Measurements from ENCODE around the gene THRSP.
A peak's percentile ranks its signal among the peaks of the same experiment; 100 is the strongest.

Gene THRSP

DNA sequence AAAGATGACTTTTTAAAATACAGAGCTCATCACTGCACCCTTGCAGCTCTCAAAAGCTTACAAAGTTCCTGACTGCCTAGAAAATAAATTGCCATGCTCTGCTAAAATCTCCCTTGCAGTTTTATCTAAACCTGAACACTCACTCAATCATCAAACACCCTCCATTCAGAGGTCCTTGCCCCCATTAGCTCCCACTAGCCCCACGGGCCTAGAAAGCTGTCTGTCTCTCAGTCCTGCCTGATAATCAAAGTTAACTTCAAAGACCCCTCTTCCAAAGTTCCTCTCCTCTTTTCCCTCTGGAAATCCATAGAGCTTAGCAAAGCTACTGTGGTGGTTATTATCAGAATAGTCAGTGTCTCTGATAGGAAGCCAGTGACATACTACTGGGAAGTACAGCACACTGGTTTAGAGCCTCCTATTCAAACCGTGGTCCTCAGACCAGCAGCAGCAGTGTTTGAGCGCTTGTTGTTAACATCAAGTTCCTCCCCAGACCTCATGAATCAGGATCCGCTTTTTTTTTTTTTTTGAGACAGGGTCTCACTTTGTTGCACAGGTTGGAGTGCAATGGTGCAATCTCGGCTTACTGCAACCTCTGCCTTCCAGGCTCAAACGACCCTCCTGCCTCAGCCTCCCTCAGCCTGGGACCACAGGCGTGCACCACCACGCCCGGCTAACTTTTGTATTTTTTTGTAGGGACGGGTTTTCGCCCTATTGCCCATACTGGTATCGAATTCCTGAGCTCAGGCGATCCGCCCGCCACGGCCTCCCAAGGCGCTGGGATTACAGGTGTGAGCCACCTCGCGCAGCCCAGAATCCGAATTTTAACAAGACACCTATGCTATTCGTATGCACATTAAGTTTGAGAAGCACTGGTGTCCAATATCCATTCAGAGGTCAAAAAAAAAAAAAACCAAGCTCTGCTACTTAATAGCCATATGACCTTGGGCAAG is 14.8 kb downstream of the THRSP start:
- no peak for DNase-seq (ENCODE audit: low read depth)
- peak overlapping the region; percentile 93 for H3K4me3 ChIP-seq (ENCODE audit: control insufficient read depth, low read depth, low read length)
- TF ChIP-seq, protein P1, sequence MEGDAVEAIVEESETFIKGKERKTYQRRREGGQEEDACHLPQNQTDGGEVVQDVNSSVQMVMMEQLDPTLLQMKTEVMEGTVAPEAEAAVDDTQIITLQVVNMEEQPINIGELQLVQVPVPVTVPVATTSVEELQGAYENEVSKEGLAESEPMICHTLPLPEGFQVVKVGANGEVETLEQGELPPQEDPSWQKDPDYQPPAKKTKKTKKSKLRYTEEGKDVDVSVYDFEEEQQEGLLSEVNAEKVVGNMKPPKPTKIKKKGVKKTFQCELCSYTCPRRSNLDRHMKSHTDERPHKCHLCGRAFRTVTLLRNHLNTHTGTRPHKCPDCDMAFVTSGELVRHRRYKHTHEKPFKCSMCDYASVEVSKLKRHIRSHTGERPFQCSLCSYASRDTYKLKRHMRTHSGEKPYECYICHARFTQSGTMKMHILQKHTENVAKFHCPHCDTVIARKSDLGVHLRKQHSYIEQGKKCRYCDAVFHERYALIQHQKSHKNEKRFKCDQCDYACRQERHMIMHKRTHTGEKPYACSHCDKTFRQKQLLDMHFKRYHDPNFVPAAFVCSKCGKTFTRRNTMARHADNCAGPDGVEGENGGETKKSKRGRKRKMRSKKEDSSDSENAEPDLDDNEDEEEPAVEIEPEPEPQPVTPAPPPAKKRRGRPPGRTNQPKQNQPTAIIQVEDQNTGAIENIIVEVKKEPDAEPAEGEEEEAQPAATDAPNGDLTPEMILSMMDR (conservative IDR thresholded peaks at IDR 0.05; ENCODE audit: control insufficient read depth, insufficient read depth, low read depth, low read length): no peak

DNA sequence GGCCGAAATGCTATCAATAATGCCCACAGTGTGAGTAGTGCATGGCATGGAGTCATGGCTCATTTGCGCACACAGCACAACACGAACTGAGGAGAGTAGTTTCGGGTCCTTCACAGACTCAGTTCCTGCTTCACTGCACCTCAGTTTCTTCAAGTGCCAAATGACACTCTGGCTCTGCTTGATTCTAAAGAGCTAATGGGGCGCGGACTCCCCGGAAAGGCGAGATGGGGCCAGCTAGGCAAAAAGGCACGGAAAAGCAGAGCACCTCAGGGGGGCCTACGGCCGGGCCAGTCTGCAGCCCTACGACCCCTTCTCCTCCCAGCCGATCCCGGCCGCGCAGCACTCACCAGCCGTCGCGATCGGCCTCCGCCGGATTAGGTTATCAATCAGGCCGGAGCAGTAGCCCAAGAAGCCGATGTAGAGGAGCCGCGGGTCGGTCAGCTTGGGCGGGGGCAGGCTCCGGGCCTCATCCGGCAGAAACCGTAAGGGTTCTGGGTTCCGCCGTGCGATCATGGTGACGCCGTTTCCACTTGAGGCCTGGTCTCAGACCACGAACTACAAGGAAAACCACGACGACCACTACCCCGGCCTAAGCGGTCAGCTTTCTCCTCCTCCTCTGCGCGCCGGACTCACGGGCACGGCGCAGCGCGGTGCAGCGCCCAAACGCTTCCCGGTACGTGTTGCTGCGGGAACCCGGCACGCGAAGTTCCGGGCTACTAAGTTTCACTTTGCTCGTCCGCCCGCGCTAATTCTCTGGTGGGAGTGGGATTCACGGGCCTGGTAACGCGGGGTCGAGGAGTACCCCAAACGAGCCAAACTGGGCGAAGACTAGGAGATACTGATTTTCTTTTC is 15.8 kb downstream of the THRSP start, which contains the start of gene NDUFC2:
Gene NDUFC2, minus strand, starts transcription at position 631 of the 852 bp plus-strand sequence. Its CDS starts 118 bp downstream, at position 513.
- H3K4me3 ChIP-seq (ENCODE audit: control insufficient read depth, low read depth, low read length): peak within 1 kb of the TSS; percentile 93
- TF ChIP-seq, protein P1 (conservative IDR thresholded peaks at IDR 0.05; ENCODE audit: control insufficient read depth, insufficient read depth, low read depth, low read length): no peak
- peak; percentile 82 for DNase-seq (ENCODE audit: low read depth)

DNA sequence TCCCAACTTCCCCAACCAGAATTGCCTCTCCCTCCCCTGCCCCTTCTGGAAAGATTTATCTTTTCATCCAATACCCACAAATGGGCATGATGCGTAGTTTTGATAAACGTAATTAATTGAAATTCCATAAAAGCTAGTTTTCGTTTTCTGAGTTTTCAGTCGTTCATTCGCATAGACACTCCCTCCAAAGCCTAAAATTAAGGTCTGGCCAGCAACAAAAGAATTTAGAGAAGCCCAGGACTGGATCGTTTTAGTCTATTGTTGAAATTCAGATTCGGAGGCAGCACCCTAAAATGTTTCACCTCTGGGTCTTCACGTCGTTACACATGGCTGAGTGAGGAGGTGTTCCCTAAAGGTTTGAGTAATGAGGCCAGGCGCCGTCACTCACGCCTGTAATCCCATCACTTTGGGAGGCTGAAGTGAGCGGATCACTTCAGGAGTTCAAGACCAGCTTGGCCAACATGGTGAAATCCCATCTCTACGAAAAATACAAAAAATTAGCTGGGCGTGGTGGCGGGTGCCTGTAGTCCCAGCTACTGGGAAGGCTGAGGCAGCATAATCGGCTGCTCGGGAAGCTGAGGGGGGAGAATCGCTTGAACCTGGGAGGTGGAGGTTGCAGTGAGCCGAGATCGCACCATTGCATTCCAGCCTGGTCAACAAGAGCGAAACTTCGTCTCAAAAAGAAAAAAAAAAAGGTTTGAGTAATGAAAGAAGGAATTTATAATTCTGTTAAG is 16.6 kb downstream of the THRSP start:
- TF ChIP-seq, protein P1 (conservative IDR thresholded peaks at IDR 0.05; ENCODE audit: control insufficient read depth, insufficient read depth, low read depth, low read length): no peak
- no peak for DNase-seq (ENCODE audit: low read depth)
- peak overlapping the region; percentile 93 for H3K4me3 ChIP-seq (ENCODE audit: control insufficient read depth, low read depth, low read length)

DNA sequence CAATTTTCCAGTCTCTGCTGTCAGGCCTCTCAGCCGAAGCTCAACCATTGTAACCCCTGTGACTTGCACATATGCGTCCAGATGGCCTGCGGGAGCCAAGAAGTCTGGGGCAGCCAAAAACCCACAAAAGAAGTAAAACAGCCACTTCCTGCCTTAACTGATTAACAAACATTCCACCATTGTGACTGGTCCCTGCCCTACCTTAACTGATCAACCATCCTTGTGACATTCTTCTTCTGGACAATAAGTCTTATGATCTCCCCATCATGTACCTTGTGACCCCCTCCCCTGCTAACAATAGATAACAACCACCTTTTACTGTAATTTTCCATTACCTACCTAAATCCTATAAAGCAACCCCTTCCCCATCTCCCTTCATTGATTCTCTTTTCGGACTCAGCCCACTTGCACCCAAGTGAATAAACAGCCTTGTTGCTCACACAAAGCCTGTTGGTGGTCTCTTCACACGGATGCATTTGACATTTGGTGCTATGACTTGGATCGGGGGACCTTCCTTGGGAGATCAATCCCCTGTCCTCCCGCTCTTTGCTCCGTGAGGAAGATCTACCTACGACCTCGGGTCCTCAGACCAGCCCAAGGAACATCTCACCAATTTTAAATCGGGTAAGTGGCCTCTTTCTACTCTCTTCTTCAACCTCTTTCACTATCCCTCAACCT is 17.3 kb downstream of the THRSP start:
- DNase-seq (ENCODE audit: low read depth): peak; percentile 15
- TF ChIP-seq, protein P1 (conservative IDR thresholded peaks at IDR 0.05; ENCODE audit: control insufficient read depth, insufficient read depth, low read depth, low read length): no peak
- H3K4me3 ChIP-seq (ENCODE audit: control insufficient read depth, low read depth, low read length): no peak overlapping the region

DNA sequence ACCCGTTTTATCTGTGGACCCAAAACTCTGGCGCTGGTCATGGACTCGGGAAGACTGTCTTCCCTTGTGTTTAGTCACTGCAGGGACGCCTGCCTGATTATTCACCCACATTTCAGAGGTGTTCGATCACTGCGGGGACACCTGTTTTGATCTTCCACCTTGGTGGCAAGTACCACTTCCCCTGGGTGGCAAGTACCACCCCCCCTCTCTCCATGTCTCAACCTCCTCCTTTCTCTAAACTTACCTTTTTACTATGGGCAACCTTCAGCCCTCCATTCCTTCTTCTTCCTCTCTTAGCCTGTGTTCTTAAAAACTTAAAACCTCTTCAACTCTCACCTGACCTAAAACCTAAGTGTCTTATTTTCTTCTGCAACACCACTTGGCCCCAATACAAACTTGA is 17.9 kb downstream of the THRSP start:
- H3K4me3 ChIP-seq (ENCODE audit: control insufficient read depth, low read depth, low read length): no peak overlapping the region
- no peak for DNase-seq (ENCODE audit: low read depth)
- TF ChIP-seq, protein P1 (conservative IDR thresholded peaks at IDR 0.05; ENCODE audit: control insufficient read depth, insufficient read depth, low read depth, low read length): no peak

Data from fibroblast of mammary gland (primary cell).